SIG-M5 (cell line): ENCODE data around the gene BCL2.

Source experiments
- DNase-seq: peaks from one replicate; lab custom pipeline; 2025; lab: John Stamatoyannopoulos, UW

BCL2 gene

GRCh38 chr18:63286926-63287325, 32.6 kb downstream of the BCL2 start:
- no peak for DNase-seq

GRCh38 chr18:63284827-63285733, 34.5 kb downstream of the BCL2 start:
- no peak for DNase-seq

- DNase-seq: no peak
These were observed 35.3 kb downstream of the BCL2 start for GRCh38 chr18:63284173-63284799.

GRCh38 chr18:63283305-63284094, 36.1 kb downstream of the BCL2 start:
- DNase-seq: no peak

GRCh38 chr18:63282793-63283192, 36.8 kb downstream of the BCL2 start:
- no peak for DNase-seq

- DNase-seq: no peak
These were observed 46.2 kb downstream of the BCL2 start for GRCh38 chr18:63273222-63273927.

- DNase-seq: no peak
These were observed 46.9 kb downstream of the BCL2 start for GRCh38 chr18:63272638-63273037.

GRCh38 chr18:63271881-63272299, 47.7 kb downstream of the BCL2 start:
- DNase-seq: no peak

- no peak for DNase-seq
These were observed 48.4 kb downstream of the BCL2 start for GRCh38 chr18:63271148-63271547.

GRCh38 chr18:63267975-63268721, 51.4 kb downstream of the BCL2 start:
- no peak for DNase-seq

- no peak for DNase-seq
These were observed 52.4 kb downstream of the BCL2 start for GRCh38 chr18:63266888-63267790.

- no peak for DNase-seq
These were observed 54.2 kb downstream of the BCL2 start for GRCh38 chr18:63265326-63265725.

- no peak for DNase-seq
These were observed 54.7 kb downstream of the BCL2 start for GRCh38 chr18:63264871-63265270.

- DNase-seq: no peak
These were observed 56.1 kb downstream of the BCL2 start for GRCh38 chr18:63263444-63263843.

GRCh38 chr18:63262369-63263335, 56.9 kb downstream of the BCL2 start:
- no peak for DNase-seq

- no peak for DNase-seq
These were observed 58.5 kb downstream of the BCL2 start for GRCh38 chr18:63261029-63261428.

GRCh38 chr18:63260380-63260754, 59.2 kb downstream of the BCL2 start:
- no peak for DNase-seq

GRCh38 chr18:63259567-63260379, 59.8 kb downstream of the BCL2 start:
- DNase-seq: no peak
